HG02884 (cell line): ENCODE data around the gene INPP5E.
"Not testable (repeated sequence)": the region's sequence is repeated elsewhere in the genome, so short reads cannot be mapped to it uniquely, and the experiment has no call there.

ENCODE experiments used
- ATAC-seq: cut with Tn5 transposase; IDR thresholded peaks from one replicate; pipeline ENCODE4 v1.9.1; 2021; ENCODE audit warnings: mild to moderate bottlenecking, moderate library complexity; ENCODE audit not compliant: unreplicated experiment

INPP5E gene

DNA sequence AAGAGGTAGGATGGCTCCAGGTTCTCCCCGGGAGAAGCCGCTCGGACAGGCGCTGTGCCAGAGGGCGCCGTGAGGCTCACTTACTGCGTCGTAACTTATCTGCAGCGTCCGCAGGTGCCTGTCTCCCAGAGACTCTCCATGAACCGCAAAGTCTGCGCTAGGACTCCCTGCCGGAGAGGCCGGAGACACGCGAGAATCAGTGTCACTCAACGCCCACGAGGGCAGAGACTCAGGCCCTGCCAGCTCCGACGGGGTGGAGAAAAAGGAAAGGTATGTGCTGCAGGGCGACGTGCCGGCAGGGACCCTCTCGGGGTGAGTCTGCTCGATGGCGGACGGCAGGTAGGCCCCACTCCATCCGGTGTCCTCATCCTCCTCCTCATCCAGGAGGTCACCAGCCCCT lies 32.6 kb downstream of the INPP5E start:
- not testable (repeated sequence) for ATAC-seq

DNA sequence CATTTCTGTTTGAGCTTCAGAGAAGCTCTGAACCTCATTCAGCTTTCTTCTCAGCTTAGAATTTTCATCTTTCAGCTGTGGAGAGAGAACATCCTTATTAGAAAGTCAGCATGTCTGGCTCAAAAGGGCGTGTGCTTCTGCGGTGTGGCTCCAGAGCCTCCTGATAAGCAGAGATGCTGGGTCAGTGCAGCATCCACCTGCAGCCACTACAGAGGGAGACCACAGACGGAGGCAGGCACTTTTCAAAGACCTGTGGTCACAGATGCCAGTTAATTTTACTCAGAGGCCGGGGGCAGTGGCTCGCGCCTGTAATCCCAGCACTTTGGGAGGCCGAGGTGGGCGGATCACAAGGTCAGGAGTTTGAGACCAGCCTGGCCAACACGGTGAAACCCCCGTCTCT lies 33.7 kb downstream of the INPP5E start:
- ATAC-seq: not testable (repeated sequence)

GRCh38 chr9:136405481-136405880 lies 34.2 kb downstream of the INPP5E start:
- ATAC-seq: no peak

DNA sequence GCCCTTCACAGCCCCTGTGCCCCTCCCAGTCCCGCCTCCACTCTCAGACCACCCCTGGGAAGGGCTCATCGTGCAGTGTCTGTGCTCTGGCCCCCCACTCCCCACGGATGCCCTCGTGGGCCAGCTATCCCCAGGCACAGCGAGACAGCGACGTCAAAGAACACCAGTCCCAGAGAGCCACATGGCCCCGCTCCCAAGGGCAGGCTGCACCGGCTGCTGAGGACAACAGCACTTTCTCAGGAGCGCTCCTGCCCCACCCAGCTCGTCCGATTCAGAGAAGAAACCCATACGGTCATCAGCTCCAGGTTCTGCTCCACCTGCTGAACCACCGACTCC lies 34.9 kb downstream of the INPP5E start:
- ATAC-seq: no peak

- no peak for ATAC-seq
Observed at GRCh38 chr9:136403915-136404800, 35.5 kb downstream of the INPP5E start.

GRCh38 chr9:136403538-136403914 lies 36.1 kb downstream of the INPP5E start:
- ATAC-seq: no peak

DNA sequence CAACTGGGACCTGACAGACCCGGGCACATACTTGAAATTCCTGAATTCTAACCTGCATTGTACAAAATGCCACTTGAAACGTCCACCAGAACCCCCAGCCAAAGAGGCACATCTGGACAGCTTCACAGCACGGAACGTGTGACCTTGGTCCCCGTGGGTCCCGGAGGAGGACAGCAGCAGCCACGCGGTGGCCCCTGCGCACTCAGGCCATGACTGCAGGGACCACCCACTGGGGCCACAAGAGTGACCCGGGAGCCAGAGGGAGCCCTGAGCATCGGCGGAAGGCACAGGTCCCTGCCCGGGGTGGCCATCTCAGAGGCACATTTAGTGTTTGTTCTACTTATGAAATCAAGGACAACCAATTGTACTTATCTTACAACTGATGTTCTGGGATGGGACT lies 37.6 kb downstream of the INPP5E start:
- no peak for ATAC-seq

DNA sequence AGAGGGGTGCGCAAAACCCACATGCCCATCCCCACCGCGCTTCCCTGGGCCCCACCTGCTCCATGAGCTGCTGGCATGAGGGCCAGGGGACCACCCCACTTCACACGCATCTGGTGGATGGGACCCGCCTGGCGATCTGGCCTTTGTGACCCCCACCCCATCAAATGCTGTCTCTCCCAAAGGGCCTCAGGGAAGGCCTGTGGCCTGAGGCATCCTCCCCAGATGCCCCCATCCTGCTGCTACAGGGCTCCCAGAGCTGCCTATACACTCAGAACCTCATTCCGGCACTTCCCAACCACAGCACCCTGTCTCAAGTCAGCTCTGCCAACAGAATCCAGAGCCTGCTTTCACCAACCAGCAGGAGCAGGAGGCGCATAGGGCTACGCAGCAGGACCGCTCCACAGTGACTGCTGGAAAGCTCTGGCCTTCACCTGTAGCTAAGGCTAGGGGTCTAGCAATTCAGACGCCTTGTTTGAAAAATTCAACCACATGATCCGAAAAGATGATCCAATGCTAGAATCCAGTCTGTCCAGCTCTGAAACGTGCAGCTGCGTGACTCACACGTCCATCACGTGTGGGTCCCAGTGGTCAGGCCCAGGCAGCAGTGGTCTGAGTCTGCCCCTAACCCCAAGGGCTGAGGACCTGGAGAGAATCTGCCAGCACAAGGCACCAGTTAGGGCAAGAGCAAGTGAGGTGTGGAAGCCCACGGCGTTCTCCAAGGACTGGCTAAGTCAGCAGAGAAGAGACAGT lies 38.3 kb downstream of the INPP5E start:
- no peak for ATAC-seq

- peak; percentile 53 for ATAC-seq
Observed at GRCh38 chr9:136400038-136400834, 39.4 kb downstream of the INPP5E start, which contains the start of gene SNAPC4. Gene SNAPC4 (minus strand): TSS chr9:136400170. CDS start chr9:136398428, 1,742 bp downstream.

DNA sequence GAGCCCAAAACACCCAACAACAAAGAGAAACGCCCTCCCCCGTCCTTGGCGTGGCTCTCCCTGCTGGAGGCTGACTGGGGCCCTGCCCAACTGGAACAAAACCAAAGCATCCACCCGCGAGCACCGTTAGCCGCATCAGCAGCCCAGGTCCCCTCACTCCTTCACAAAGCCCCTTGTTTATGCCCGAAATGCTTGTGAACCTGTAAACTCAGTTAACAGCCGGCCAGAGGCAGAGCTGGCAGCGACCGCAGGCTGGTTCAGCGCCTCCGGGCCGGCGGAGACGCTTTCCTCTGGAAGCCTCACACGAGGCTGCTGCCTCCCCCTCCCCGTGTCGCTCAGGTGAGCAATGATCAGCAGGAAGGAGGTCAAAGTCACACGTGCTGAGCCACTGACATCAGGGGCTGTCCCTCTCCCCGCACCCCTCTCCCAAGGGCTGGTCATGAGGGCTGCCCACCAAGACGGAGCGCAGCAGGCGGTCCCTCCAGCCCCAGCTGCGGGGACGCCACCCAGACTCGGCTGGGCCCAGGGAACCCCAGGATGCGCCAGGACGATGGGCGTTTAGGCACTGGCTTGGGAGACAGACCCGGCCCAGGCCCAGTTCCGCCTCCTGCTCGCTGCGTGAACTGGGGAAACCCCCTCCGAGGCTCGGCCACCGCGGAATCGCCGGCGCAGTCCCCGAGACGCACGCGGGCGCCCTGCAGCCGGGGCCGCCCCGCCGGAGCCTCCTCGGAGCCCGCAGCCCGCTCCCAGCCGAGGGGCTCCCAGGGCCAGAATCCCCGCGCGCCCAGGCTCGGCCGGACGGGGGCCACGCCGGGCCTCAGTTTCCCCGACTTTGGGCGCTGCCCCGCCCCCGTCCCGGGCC lies 40.2 kb downstream of the INPP5E start:
- ATAC-seq: peak; percentile 34

DNA sequence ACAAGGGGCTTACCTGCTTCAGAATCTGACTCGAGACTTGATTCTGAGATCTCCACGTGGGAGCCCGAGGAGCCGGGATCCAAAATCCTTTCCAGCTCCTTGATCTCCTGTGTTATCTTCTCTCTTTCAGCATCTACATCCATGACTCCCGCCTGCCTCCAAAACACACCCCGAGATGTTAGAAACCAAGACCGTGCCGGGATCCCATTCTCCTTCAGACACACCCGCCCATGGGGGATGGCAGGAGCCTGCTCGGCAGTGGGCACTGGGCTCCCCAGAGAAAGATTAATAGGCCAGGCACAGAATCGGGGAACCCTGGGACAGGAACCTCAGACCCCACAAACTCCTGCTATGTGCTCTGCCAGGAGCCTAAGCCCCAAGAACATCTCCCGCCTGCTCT lies 41.4 kb downstream of the INPP5E start:
- ATAC-seq: no peak

GRCh38 chr9:136397643-136398042 lies 42.0 kb downstream of the INPP5E start:
- ATAC-seq: no peak

GRCh38 chr9:136396219-136396515 lies 43.5 kb downstream of the INPP5E start:
- no peak for ATAC-seq

DNA sequence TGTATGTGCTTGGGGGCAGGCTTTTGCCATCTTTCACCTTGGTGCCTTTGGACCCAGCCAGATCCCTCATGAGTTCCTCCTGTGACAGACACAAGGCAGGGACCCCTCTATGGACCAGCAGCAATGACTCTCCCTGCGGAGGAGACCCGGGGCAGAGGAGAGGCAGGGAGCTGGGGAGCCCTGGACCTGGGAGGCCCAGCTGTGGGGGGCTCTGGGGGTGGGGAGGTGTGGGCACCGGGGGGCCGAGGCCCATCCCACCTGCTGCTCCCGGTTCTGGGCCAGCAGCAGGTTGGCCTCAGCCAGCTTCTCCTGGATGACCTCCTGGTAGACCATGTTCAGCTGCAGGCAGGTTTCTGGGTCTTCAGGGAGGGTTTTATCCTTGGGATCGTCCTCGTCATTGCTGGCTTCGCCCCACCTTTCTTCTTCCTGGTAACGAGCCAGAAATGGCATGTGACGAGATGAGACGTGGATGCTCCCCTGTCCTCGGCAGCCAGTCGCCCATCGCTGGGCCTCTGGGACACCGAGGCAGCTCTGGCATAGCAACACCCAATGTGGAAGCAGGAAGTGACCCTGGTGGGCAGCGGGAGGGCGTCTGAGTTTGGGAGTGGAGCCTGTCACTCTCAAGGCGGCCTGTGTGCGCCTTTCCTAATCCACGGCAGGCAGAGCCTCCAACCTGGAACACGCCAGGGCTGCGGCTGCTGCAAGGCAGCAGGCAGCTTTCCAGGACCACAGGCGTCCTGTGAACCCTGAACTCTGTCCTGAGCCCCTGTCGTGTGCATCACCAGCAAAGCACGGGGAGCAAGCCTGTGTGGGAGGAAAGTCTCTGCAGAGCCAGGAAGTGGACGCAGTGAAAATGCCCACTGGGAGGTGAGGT lies 44.1 kb downstream of the INPP5E start:
- no peak for ATAC-seq

DNA sequence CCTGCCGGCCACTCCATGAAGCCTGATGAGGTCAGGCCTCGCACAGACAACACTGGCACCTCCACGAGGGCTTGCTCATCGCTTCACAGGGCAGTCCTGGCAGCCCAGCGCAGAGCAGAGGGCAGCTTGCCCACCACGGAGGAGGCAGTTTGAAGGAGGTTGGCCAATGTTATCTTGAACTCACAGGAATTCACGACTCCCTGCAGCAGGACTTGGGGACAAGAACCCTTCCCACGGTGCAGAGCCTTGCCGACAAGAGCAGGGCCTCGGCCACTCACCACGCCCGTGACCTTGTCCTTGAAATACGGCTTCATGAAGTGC lies 44.7 kb downstream of the INPP5E start:
- ATAC-seq: no peak

DNA sequence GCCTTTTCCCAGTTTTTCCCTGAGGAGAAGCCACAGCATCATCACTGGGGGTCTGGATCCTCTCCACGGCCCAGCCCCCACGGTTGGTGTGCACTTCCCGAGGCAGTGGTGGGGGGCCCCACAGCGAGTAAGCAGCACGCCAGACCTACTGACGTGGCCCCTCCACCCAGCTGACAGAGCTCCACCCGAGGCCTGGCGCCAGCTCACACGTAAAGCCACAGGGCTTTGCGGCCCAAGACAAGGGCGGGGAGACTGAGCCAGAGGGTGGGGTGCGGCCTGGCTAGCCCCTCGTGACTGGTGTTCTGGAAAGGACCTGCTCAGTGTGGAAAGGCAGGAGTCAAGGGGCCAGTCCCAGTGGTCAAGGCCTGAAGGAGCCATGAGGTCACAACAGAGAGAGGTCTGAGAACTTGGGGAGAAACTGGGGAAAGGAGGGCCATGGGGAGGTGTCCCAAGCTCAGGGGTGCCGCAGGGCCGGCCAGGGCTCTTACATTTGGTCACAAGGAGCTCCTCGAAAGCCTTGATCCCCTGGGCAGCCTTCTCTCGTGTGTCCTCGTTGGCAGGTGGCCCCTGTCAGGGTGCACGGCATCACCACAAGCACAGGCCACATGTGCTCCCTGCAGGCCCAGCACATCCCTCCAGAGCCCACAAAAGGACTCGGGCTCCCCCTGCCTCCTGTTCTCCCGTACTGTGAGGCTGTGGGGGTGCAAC lies 45.2 kb downstream of the INPP5E start:
- ATAC-seq: no peak

GRCh38 chr9:136393531-136393930 lies 46.1 kb downstream of the INPP5E start:
- no peak for ATAC-seq

DNA sequence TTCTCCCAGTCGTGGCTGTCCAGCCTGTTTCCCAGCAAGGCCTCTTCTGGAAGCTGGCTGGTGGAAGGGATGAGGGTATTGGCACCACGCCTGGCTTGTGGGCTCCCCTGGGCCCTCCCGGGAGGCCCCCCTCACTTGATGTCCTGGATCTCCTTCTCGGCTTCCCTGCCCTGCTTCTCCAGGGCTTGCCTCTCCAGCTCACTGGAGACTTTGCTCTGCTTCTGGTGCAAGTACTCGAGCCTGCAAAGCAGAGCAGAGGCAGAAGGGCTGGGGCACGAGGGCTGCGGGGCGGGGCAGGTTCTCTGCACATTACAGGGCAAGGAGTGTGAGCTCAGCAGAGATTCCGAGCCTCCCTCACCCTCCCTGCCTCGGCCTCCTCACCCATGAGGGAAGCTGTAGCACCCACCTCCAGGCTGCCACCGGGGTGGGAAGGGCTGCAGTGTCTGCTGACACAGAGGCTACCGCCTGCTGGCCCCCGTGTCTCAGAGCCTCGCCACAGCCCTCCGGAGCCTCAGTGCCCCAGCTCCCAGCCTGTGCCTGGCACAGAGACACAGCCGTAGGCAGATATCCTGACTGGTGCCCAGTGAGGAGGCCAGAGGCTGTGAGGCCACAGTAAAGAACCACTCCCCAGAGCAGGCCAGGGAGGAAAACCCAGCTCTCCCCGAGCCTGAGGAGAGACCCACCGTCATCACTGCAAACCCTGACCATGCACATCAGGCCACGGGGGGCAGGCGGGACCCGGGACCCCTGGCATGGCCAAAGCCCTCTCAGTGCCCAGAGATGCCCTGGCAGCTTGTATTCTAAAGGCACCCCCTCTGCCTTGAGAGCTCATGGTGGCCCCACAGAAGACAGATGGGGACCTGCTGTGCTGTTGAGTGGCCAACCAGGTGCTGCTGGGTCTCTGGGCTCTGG lies 46.9 kb downstream of the INPP5E start:
- ATAC-seq: no peak
